Activated naive CD4-positive, alpha-beta T cell (primary cell): Measurements from ENCODE around the gene SCN4B.

Experiments used
- DNase-seq, 4 experiments: peaks; one replicate each; lab custom pipeline; 2025; lab: John Stamatoyannopoulos, UW

Gene SCN4B

GRCh38 chr11:118174006-118174567 lies 21.5 kb upstream of the SCN4B start:
- DNase-seq, result no peak

- DNase-seq, result no peak
Observed at GRCh38 chr11:118172356-118172755, 19.7 kb upstream of the SCN4B start.

GRCh38 chr11:118171269-118172062 lies 18.8 kb upstream of the SCN4B start:
- peak; percentile 33 to 56 (median 44) for DNase-seq

- no peak for DNase-seq
Observed at GRCh38 chr11:118170882-118171268, 18.3 kb upstream of the SCN4B start.

GRCh38 chr11:118170231-118170630 lies 17.6 kb upstream of the SCN4B start:
- no peak for DNase-seq

GRCh38 chr11:118169300-118170140 lies 16.9 kb upstream of the SCN4B start:
- DNase-seq, result no peak

GRCh38 chr11:118168751-118169150 lies 16.1 kb upstream of the SCN4B start:
- no peak for DNase-seq

GRCh38 chr11:118168316-118168715 lies 15.7 kb upstream of the SCN4B start:
- no peak for DNase-seq

- no peak for DNase-seq
Observed at GRCh38 chr11:118167906-118168305, 15.3 kb upstream of the SCN4B start.

GRCh38 chr11:118167253-118167652 lies 14.6 kb upstream of the SCN4B start:
- DNase-seq, result no peak

GRCh38 chr11:118166641-118167040 lies 14.0 kb upstream of the SCN4B start:
- DNase-seq, result no peak

- DNase-seq, result no peak
Observed at GRCh38 chr11:118164885-118165284, 12.3 kb upstream of the SCN4B start.

GRCh38 chr11:118163494-118163893 lies 10.9 kb upstream of the SCN4B start:
- DNase-seq, result no peak

GRCh38 chr11:118162846-118163245 lies 10.2 kb upstream of the SCN4B start:
- DNase-seq, result no peak

- DNase-seq, result no peak
Observed at GRCh38 chr11:118161786-118162185, 9.2 kb upstream of the SCN4B start.

- DNase-seq, result no peak
Observed at GRCh38 chr11:118157186-118157895, 4.7 kb upstream of the SCN4B start.

- peak in 1 of 4 experiments; percentile 11 for DNase-seq
Observed at GRCh38 chr11:118156531-118157185, 4.0 kb upstream of the SCN4B start.

GRCh38 chr11:118155776-118156530 lies 3.3 kb upstream of the SCN4B start:
- DNase-seq, result no peak

GRCh38 chr11:118154641-118155040 lies 2.0 kb upstream of the SCN4B start:
- DNase-seq, result no peak

- DNase-seq, result no peak
Observed at GRCh38 chr11:118153976-118154375, 1.4 kb upstream of the SCN4B start.

GRCh38 chr11:118153516-118153915 lies 893 bp upstream of the SCN4B start:
- DNase-seq, result no peak
